GM19328 (cell line): ENCODE data around the gene RNF208.
"Not testable (repeated sequence)": the region's sequence is repeated elsewhere in the genome, so short reads cannot be mapped to it uniquely, and the experiment has no call there.

Experiments
- ATAC-seq: cut with Tn5 transposase; IDR thresholded peaks from one replicate; pipeline ENCODE4 v1.9.1; 2021; ENCODE audit warnings: mild to moderate bottlenecking, moderate library complexity; ENCODE audit not compliant: unreplicated experiment

Gene RNF208

DNA sequence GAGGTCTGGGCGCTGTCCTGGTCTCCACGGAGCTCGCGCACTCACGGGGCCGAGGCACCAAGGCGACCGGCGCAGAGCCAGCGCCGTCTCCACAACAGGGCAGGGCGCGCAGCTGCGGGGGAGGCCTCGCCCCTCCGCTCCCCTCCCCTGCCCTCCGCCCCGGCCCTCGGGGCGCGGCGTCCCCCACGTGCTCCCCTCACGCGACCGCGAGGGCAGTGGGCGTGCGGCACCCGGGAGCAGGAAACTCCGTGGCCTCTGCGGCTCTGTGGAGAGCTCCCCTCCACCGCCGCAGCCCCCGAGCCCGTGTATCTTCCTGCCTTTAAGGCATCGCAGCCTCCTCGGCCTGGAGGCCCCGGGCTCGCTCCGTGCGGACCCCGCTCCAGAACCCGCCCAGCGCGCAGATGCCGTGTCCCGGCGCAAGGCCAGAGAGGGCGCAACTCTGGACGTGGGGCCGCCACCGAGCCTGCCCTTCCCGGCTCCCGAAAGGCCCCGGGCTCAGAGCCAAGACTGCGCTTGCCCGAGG lies 18.3 kb upstream of the RNF208 start:
- ATAC-seq, result peak; percentile 15

DNA sequence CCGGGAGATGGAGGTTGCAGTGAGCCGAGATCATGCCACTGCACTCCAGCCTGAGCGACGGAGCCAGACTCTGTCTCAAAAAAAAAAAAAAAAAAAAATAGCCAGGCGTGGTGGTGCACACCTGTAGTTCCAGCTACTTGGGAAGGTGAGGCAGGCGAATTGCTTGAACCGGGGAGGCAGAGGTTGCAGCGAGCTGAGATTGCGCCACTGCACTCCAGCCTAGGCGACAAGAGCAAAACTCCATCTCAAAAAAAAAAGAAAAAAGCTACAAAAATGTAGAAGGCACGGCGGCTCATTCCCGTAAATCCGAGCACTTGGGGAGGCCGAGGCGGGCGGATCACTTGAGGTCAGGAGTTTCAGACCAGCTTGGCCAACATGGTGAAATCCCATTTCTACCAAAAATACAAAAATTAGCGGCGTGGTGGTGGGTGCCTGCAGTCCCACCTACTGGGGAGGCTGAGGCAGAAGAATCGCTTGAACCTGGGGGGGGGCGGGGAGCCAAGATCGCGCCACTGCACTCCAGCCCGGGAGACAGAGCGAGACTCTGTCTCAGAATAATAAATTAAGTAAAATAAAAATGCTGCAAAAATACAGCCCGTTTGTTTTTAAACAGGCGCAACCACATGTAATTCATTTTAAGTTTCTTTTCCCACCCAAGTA lies 17.6 kb upstream of the RNF208 start:
- ATAC-seq, result not testable (repeated sequence)

DNA sequence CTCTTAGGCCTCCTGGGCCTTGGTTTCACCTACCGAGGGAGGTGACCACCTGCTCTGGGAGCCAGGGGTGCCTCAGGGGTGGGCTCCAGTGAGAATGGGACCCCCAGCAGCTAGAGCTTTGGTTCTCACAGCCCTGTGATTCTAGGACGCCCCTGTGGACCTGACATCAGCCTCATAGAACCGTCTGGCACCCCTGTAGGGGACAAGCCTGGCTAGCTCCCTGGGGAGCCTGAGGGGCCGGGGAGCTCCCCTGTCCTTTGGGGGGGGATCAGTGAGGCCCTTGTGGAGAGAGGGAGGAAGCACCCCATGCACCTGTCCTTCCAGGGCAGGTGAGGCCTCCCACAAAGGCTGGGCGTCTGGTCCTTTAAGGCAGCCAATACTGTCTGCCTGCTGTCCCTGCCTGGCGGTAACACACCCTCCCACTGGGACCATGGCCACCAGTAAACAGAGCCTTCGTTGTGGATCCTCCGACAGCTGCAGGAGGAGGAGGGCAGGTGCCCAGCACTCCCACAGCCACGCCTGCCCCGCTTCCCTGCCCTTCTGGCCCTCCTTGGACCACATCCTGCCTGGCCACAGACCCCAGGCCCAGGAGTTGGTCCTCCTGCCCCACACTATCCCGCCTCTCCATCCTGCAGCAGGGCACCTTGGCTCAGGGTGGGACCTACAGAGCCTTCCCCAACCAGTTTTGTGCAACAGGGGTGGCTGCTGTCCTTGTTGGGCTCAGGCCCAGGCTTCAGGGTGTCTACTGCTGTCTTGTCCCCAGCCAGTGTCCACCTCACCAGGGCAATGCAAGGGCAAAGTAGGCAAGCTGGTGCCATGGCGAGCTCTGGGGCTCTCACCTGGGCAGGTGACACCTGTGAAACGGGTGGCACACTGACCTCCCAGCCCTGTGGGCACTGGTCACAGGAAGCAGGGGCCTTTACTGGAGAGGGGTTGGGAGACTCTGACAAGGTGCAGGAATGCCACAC lies 16.0 kb upstream of the RNF208 start:
- ATAC-seq, result no peak

DNA sequence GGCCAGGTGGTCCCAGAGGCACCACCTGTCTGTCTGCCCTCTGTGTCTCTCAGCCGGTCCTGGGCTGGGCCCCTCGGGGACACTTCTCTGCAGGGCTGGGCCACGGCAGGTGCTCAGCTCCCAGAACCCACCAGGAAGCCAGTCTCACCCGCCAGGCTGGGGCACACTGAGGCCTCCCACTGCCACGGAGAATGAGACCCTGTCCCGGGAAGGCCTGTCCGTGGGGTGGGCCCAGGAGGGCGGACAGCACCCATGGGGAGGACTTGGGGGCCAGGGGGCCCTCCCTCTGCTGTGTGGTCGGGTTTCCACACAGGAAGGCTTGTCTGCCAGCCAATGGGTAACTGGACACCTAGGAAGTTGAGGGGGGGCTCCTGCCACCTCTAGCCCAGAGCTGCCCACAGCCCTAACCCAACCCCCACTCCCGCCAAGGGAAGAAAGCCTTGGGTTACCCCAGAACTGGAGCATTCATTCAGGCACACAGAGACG lies 14.9 kb upstream of the RNF208 start:
- ATAC-seq, result no peak

DNA sequence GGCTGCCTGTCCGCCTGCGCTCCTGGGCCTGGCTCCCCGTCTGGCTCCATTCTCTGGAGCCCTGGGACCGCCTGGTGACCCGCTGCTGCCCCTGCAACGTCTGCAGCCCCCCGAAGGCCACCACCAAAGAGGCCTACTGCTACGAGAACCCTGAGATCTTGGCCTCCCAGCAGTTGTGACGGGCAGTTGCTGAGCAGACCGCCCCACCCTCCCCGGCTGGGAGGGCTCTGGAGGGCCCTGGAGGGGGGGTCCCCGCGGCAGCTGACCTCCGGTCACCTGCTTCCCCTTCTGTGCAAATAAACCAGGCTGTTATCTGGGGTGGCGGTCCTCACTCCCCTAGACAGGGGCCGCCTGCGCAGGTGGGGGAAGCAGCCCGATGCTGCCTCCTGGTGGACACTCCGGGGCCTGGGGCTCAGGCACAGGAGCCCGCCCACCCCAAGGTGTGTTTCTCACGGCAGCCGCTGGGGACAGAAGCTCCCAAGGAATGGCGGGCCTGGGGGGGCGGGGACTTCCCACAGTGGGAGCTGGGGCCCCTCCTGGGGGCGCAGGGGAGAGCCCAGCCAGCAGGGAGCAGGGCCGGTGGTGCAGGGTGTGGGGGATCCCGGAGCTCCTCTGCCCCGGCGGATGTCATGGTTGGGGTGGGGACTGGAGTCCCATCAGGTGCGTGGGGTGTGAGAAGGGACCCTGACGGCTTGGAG lies 14.3 kb upstream of the RNF208 start:
- ATAC-seq, result no peak

DNA sequence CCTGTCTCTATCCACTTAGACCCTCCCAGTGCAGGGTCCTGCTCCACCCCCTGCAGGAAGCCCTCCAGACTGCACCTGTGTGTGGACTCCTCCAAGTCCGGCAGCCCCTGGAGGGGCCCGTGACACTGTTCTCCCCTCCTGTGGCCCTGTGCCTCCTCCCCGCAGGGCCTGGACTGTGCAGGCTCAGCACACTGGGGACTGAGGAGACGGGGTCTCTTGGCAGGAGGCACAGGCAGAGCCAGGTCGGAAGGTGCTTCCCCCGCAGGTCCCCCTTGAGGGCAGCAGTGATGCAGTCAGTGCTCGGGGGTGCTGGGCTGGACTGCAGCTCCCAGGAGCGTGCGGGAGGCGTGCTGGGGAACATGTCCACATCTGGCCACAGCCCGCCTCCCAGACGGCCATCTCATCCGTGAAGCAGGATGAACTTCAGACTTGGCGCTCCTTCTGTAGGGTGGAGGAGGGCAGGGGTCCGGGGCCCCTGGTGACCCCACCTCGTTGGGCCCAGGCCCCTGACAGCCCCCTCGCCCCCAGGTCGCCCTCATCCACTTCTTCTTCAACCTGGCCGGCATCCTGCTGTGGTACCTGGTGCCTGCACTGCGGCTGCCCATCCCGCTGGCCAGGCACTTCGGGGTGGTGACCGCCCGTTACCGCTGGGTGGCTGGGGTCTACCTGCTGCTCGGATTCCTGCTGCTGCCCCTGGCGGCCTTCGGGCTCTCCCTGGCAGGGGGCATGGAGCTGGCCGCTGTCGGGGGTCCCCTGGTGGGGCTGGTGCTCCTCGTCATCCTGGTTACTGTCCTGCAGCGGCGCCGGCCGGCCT lies 13.6 kb upstream of the RNF208 start:
- no peak for ATAC-seq

DNA sequence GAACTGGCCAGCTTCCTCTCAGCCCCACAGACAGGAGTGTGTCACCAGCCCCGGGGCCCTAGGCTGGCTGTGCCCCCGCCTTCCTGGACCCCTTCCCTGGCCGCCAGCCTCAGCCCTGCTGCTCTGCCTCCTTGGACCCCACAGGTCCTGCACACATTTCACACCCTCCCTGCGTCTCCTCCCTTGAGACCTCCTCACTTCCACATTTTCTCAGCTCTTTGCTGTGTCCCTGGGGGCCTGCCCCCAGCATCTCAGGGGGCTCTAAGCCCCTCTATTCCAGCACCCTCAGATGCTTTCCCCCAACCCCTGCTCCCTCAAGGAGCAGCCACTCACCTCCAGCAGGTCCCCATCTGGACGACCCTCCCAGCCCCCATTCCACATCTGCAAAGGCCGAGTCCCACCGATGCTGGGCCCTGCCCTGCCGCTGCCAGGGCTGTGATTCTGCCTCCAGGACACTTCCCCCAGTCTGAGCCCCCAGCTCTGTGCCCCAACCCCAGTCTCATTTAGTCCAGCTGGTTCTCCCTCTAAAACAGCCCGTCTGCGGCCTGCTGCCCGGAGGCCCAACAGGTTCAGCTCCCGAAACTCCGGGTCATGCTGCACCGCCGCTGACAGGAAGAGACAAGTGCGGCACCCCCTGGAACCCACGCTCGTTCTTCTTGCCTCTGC lies 12.9 kb upstream of the RNF208 start:
- no peak for ATAC-seq

DNA sequence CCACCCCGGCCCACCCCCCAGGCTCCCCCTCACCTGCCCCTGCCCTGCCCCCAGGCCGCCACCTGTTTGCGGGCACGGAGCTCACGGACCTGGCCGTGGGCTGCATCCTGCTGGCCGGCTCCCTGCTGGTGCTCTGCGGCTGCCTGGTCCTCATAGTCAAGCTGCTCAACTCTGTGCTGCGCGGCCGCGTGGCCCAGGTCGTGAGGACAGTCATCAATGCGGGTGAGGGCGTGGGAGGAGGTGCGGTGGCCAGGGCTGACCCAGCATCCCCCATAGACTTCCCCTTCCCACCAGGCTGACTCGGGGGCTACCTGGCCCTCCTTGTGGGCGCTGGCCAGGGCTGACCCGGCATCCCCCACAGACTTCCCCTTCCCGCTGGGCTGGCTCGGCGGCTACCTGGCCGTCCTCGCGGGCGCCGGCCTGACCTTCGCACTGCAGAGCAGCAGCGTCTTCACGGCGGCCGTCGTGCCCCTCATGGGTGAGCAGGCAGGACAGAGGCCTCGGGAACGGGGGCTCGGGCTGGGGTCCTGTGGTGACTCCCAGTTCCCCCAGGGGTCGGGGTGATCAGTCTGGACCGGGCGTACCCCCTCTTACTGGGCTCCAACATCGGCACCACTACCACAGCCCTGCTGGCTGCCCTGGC lies 12.1 kb upstream of the RNF208 start:
- ATAC-seq, result no peak

DNA sequence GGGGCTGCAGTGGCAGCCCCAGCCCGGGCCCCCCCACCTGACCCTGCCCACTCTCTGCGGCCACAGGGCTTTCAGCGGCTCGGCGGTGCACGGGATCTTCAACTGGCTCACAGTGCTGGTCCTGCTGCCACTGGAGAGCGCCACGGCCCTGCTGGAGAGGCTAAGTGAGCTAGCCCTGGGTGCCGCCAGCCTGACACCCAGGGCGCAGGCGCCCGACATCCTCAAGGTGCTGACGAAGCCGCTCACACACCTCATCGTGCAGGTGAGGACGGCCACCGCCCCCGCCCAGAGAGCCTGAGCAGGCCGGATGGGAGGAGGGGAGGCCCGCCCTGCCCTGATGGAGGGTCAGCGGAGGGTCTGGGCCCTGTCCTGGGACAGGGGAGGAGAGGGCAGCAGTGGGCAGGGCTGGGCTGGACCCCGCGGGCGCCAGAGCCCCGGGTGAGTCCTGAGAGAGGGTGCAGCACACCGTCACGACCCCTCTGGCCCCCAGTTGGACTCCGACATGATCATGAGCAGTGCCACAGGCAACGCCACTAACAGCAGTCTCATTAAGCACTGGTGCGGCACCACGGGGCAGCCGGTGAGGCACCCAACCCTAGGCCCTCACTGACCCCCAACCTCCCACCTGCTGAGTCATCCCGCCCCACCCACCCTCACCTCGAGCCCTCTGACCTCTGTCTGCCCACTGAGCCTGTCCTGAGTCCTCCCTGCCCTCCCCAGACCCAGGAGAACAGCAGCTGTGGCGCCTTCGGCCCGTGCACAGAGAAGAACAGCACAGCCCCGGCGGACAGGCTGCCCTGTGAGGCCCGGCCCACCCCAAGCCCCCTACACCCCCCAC lies 11.3 kb upstream of the RNF208 start:
- ATAC-seq, result no peak

DNA sequence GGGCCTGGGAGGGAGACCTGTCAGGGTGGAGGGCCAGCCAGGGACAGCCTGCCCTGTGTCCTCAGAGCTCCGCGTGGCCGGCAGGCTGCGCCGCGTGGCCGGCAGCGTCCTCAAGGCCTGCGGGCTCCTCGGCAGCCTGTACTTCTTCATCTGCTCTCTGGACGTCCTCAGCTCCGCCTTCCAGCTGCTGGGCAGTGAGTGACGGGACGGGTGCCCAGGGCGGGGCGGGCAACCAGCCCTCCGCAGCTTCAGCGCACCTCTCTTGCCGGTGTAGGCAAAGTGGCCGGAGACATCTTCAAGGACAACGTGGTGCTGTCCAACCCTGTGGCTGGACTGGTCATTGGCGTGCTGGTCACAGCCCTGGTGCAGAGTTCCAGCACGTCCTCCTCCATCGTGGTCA lies 10.5 kb upstream of the RNF208 start:
- ATAC-seq, result no peak

DNA sequence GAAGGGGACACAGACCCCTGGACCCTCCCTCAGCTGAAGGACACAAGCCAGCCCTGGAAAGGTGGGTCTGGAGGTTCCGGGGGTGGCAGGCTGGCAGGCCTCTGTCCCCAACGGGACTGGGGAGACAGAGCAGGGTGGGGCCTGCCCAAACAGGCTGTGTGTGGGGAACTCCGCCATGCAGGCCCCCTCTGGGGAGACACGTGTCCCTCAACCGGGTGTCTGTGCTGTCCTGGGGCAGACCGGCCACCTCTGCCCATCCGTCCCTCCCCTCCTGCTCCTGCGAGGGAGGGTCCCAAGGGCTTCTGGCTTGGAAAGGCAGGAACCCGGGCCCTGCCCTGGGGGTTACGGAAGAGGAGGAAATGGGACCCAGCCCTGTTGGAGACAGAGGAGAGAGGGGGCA lies 10.1 kb upstream of the RNF208 start:
- no peak for ATAC-seq

DNA sequence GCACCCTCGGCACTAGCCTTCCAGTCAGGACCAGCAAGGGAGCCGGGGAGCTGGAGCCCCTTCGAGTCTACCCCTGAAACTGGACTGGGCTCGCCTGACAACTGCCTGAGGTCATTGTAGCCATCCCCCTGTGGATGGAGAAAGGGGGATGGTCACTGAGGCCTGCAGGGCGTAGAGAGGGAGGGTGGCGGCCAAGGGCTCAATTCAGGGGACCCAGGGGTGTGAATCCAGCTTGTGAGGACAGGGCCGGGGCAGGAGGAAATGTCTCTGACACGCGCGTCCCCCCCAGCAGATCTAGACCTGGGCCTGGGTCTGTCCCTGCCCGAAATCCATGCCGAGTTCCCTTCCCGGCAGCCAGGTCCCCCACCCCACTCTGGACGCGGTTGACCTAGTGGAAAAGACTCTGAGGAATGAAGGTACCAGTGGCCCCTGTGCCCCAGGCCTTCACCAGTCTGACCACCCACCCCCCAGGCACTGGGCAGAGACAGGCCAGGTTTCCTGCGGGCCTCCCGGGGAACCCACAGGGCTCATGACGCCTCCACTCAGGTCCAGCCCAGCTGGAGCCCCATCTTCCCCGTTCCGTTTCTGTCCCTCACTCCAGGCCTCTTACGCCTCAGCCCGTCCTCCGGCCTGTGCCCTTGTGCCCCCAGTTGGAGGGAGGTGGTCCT lies 9.5 kb upstream of the RNF208 start:
- no peak for ATAC-seq

DNA sequence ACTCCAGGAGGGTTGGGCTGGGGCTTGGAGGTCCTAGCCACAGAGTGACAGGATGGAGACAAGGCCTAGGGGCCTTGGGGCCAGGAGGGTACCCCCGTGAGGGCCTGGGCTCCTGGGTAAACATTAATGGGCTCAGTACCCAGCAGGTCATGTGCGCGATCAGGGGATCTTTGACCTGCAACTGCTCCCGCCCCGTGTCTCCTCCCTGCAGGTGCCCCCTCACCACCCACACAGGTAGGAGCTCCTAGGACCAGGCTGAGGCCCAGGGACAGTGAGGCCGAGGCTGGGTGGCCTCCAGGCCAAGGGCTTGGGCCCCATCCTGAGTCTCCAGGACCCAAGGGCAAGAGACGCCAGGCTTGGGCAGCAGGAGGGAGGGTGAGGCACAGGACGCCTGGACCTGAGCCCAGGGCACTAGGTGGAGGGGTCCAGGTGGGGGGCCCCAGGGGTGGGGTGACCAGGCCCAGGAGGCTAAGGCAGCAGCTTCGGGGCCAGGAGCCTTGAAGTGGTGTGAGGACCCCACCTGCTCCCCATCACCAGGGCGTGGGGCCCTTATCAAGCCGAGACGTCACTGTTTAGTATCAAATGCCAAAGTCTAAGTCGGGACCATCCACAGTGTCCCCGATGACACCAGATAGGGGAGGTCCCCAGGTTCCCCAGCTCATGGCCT lies 8.8 kb upstream of the RNF208 start, which contains the start of gene SLC34A3:
TSS of gene SLC34A3 (plus strand) at position 197 of the 667 bp plus-strand sequence. CDS start 802 bp downstream, outside the sequence.
- no peak for ATAC-seq

DNA sequence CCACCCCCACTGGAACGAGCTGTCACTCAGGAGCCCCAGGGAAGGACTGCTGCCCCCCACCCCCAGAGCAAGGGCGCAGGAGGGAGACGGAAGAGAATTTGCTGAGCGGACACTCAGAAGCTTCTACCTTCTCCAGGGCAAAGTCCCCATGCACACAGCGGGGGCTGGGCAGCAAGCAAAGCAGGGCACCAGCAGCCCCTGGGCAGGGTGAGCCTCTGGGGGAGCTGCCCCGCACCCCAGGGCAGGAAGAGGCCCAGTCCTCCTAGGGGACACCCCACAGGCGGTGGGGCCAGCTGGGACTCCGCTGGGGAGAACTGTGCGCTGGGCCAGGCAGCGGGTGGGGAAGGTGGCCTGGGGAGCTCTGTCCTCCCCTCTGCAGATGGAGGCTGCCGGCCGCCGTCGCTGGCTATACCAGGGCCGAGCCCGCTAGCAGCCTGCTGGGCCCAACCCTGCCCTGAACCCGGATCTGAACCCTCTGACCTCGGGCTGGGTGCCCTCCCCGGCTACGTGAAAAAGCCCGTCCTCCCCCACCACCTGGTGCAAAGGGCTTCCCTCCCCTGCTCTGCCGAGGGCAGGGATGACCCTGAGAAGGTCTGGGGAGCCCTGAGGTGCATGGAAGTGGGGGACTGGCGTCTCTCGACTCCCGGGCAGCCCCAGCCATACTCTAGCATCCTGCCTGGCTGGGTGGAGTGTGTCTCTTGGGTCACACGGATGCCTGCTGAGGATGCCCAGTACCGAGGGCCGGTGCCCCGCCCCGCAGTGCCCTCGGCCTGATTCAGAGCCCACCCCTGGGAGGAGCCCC lies 8.1 kb upstream of the RNF208 start:
- no peak for ATAC-seq

DNA sequence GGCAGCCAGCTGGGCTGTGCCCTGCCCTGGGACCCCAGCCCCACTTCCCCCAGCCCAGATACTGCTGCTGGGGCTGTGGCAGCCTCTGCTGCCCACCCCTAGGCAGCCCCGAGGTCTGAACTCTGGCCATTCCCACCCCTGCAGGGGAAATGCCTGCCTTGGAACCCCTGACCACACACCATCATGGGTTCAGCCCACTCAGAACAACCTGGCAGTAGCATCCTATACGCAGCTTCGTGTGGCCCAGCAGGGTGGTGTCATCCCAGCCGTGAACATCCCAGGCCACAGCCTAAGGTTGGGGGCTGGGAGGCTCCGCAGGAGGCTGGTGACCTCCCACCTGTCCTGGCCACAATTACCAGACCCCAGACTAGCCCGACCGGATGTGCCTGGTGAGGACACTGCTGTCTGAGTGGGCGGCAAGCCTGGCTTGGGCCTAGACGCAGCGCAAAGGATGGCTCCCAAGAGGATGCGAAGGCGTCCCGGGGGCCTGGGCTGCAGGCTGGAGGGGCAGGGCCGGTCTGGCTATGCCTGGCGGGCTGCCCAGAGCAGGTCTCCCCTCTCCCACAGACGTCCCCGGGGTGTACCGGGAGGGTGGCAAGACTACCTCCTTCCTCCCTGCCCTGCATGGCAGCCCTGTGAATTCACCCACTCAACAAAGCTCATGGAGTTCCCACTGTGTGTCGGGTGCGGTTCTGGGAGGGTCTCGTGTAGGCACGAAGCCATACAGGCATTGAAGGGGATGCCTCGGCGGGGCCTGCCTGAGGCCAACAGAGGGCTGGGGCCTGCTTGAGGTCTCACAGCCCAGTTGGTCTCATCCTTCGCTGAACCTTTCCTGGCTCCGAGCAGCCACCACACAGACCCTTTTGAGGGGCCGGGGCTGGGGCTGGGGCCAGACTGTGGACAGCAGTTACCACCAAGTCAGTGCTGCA lies 7.2 kb upstream of the RNF208 start:
- no peak for ATAC-seq
